Panc1 (cell line): ENCODE results near the gene DNM3.

ENCODE experiments used
- POLR2AphosphoS5 ChIP-seq: IDR thresholded peaks from 2 replicates; pipeline ENCODE4 v1.6.1; 2012; ENCODE audit warnings: mild to moderate bottlenecking, low read depth, low read length, moderate library complexity
- REST ChIP-seq, 2 experiments: IDR thresholded peaks; 2 replicates each; pipeline ENCODE4 v1.6.1; 2011 to 2012; ENCODE audit warnings: low read depth in 2 of 2, control low read depth in 1 of 2, low read length in 1 of 2, mild to moderate bottlenecking in 1 of 2, moderate library complexity in 1 of 2; ENCODE audit not compliant: insufficient read depth in 1 of 2
- TCF7L2 ChIP-seq: IDR thresholded peaks from 2 replicates; pipeline ENCODE4 v1.6.1; 2011; ENCODE audit warnings: mild to moderate bottlenecking, low read depth, low read length, inconsistent platforms
- TF ChIP-seq, protein P1 (sequence below): fragments of 450-650 bp; IDR thresholded peaks from 2 replicates; pipeline ENCODE4 v1.5.1; 2017; ENCODE audit warnings: mild to moderate bottlenecking

DNA sequence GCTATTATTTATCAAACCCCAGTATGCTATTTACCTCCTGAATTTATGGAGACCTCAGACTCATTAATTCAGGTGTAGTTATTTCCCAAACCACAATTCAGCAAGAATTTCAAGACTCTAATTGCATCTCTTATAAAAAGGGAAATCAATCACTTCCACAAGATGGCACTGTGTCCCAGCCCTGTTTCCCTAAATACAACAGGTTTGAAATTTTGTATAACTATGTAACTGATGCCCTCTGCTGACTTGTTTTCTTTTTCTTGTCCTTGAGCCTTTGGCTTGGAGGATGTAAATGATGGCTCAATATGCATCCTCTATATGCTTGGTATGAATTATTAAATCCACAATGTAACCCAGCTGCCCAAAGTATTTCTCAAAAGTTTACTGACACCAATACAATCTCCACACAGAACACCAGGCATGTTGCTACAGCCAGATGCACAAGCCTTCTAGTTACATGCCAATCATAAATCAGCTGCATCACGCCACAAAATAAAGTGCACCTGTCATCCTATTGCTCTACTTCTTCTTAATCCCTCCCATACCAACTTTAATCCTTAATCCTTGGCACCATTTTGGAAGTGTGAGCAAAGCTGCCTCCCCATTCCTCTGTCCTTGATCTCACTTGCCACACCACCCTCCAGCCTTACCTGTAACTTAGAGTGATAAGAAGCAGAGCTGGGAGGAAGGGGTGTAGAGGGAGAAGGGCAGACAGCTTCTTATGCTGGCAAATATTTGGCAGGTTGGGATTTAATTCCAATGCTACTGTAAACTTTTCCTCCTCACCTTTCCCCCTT lies 588.2 kb downstream of the DNM3 start:
- TF ChIP-seq, protein P1, sequence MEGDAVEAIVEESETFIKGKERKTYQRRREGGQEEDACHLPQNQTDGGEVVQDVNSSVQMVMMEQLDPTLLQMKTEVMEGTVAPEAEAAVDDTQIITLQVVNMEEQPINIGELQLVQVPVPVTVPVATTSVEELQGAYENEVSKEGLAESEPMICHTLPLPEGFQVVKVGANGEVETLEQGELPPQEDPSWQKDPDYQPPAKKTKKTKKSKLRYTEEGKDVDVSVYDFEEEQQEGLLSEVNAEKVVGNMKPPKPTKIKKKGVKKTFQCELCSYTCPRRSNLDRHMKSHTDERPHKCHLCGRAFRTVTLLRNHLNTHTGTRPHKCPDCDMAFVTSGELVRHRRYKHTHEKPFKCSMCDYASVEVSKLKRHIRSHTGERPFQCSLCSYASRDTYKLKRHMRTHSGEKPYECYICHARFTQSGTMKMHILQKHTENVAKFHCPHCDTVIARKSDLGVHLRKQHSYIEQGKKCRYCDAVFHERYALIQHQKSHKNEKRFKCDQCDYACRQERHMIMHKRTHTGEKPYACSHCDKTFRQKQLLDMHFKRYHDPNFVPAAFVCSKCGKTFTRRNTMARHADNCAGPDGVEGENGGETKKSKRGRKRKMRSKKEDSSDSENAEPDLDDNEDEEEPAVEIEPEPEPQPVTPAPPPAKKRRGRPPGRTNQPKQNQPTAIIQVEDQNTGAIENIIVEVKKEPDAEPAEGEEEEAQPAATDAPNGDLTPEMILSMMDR, result peak; percentile 84
- TF ChIP-seq POLR2AphosphoS5 (no peak), REST (IDR thresholded peaks at IDR 0.05; ENCODE audit: insufficient read depth in 1 of 2, low read depth in 2 of 2, low read length in 1 of 2) (no peak), TCF7L2 (no peak)
